Right atrium auricular region (tissue), 2 donors: ENCODE data around the gene CWF19L2. TPM values are rescaled to one million over a fixed set of nuclear protein-coding genes. Genes with fewer than 3 reads are reported as not detected.

Experiments
- DNase-seq: peaks from one replicate; pipeline ENCODE4 v3.0.0-alpha.2; 2019; ENCODE audit warnings: low spot score
- H3K27ac ChIP-seq, 2 donors: fragments of 200-600 bp; sonication (generic); 1 replicate in 1 of 2; 2 replicates in 1 of 2; pipeline ENCODE4 v1.5.1; 2016 to 2019
- H3K27me3 ChIP-seq, 2 donors: fragments of 200-600 bp; sonication (generic); one replicate each; pipeline versions ENCODE4 v1.5.1 to v1.6.0; 2017 to 2019
- H3K36me3 ChIP-seq: fragments of 200-600 bp; sonication (generic); one replicate; pipeline ENCODE4 v1.5.1; 2016
- H3K4me1 ChIP-seq, 2 donors: fragments of 200-600 bp; sonication (generic); one replicate each; pipeline versions ENCODE4 v1.5.1 to v1.6.0; 2017 to 2019
- H3K4me3 ChIP-seq, 2 donors: fragments of 200-600 bp; sonication (generic); 1 replicate in 1 of 2; 2 replicates in 1 of 2; pipeline ENCODE4 v1.5.1; 2017 to 2019; ENCODE audit warnings: mild to moderate bottlenecking in 1 of 2, moderate library complexity in 1 of 2
- H3K9me3 ChIP-seq, 2 donors: fragments of 200-600 bp; sonication (generic); one replicate each; pipeline ENCODE4 v1.5.1; 2019
- total RNA-seq, 2 donors: library from RNA; depleted of rRNA; stranded (reverse); fragments of >200 nt; gene quantifications; one replicate each; pipeline ENCODE4 v1.1.0, GENCODE V29; 2016
- TF ChIP-seq, protein P1 (sequence below), 2 donors: fragments of 200-600 bp; sonication (generic); IDR thresholded peaks; one replicate each; pipeline ENCODE4 v1.5.1; 2019; ENCODE audit warnings: antibody characterized with exemption in 2 of 2

CWF19L2 gene
- total RNA-seq, 2 donors from 2014 or later = 6.6 to 7.4 TPM

DNA sequence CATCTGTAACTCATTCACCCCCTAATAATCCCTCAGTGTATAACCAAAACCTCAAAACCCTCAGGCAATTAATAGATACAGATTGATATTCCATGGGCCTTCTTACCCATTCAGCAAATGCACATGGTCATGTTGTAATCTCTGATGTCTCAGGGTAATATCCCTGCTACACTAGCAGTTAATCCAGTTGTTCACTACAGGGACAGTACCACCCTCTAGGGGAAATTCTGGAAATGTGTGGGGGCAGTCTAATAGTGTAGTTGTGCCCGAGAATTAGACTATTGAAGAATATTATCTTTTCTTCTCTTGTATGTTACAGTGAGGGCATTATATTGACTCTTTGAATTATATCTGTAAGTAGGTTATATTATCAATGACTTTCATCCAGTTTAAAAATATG lies 175.4 kb downstream of the CWF19L2 start:
- TF ChIP-seq, protein P1, sequence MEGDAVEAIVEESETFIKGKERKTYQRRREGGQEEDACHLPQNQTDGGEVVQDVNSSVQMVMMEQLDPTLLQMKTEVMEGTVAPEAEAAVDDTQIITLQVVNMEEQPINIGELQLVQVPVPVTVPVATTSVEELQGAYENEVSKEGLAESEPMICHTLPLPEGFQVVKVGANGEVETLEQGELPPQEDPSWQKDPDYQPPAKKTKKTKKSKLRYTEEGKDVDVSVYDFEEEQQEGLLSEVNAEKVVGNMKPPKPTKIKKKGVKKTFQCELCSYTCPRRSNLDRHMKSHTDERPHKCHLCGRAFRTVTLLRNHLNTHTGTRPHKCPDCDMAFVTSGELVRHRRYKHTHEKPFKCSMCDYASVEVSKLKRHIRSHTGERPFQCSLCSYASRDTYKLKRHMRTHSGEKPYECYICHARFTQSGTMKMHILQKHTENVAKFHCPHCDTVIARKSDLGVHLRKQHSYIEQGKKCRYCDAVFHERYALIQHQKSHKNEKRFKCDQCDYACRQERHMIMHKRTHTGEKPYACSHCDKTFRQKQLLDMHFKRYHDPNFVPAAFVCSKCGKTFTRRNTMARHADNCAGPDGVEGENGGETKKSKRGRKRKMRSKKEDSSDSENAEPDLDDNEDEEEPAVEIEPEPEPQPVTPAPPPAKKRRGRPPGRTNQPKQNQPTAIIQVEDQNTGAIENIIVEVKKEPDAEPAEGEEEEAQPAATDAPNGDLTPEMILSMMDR (IDR thresholded peaks at IDR 0.05) = no peak
- DNase-seq = no peak
- H3K36me3 ChIP-seq = no peaks in the 10 kb centered on the region
- H3K4me3 ChIP-seq = no peak overlapping the region
- H3K27me3 ChIP-seq = no peaks in the 10 kb centered on the region
- H3K27ac ChIP-seq = no peak overlapping the region
- peaks cover 0 to 2% of the 10 kb centered on the region in 2 donors for H3K4me1 ChIP-seq
- H3K9me3 ChIP-seq = no peaks in the 10 kb centered on the region

Other genes with a start within 250 kb of the CWF19L2 start
- gene ALKBH8, start 107.9 kb upstream of the CWF19L2 start, total RNA-seq = 1 to 10 TPM; 3.4 to 4.9 TPM
- gene ELMOD1, start 133.3 kb upstream of the CWF19L2 start, total RNA-seq = 10 to 100 TPM in 1 of 2 donors, 1 to 10 TPM in 1; 4.2 to 10.4 TPM